Left ventricle myocardium inferior (tissue), 1 donor: ENCODE data around the gene RAB24. TPM values are rescaled to one million over a fixed set of nuclear protein-coding genes. Genes with fewer than 3 reads are reported as not detected.

Experiments
- DNase-seq: peaks from one replicate; pipeline ENCODE4 v3.0.0-alpha.2; 2020
- H3K27ac ChIP-seq: fragments of 200-600 bp; replicated peaks from 2 replicates; pipeline ENCODE4 v1.8.0; 2021
- H3K27me3 ChIP-seq: fragments of 200-600 bp; 2 replicates; pipeline ENCODE4 v1.8.0; 2021; ENCODE audit warnings: low read depth
- H3K36me3 ChIP-seq: fragments of 200-600 bp; 2 replicates; pipeline ENCODE4 v1.8.0; 2021
- H3K4me1 ChIP-seq: fragments of 200-600 bp; 2 replicates; pipeline ENCODE4 v1.8.0; 2021
- H3K4me3 ChIP-seq: fragments of 200-600 bp; 2 replicates; pipeline ENCODE4 v1.8.0; 2021; ENCODE audit warnings: mild to moderate bottlenecking, moderate library complexity
- H3K9me3 ChIP-seq: fragments of 200-600 bp; replicated peaks from 2 replicates; pipeline ENCODE4 v1.8.0; 2021
- CTCF ChIP-seq: fragments of 200-600 bp; IDR thresholded peaks from 2 replicates; pipeline ENCODE4 v1.8.0; 2021; ENCODE audit warnings: antibody characterized with exemption, mild to moderate bottlenecking, borderline replicate concordance
- intact Hi-C: fragments of 100-400 bp; cut with micrococcal nuclease; formaldehyde crosslinking; loops from one replicate; pipeline ENCODE4 v1.11.0; 2022
- total RNA-seq: library from RNA; stranded (reverse); fragmentation: NEBNext Ultra II Directional; extraction: Animal tissue kit (Norgen Biotek cat#: 25700); gene quantifications from one replicate; pipeline ENCODE4 v1.2.1, GENCODE V29; 2021
- donor health status: DM: no; HTN: yes; CAD: no; lungs with severe emphysema.

The RAB24 gene
- total RNA-seq, 1 donor from 2014 or later = 25.3 TPM

GRCh38 chr5:177339107-177339638, 35.7 kb upstream of the RAB24 start:
- Histone ChIP-seq H3K4me1 (peaks cover 34% of the 10 kb centered on the region), H3K4me3 (no peak overlapping the region), H3K27me3 (no peaks in the 10 kb centered on the region), H3K9me3 (no peaks in the 10 kb centered on the region), H3K36me3 (peaks cover 63% of the 10 kb centered on the region), H3K27ac (no peak overlapping the region)
- TF ChIP-seq CTCF = no peak
- no peak for DNase-seq
- intact Hi-C loops = no loop called here

GRCh38 chr5:177338251-177339106, 35.0 kb upstream of the RAB24 start:
- H3K9me3 ChIP-seq = no peaks in the 10 kb centered on the region
- no peak for DNase-seq
- peaks cover 70% of the 10 kb centered on the region for H3K36me3 ChIP-seq
- intact Hi-C loops = no loop called here
- H3K4me3 ChIP-seq = no peak overlapping the region
- H3K4me1 ChIP-seq = peaks cover 35% of the 10 kb centered on the region
- H3K27me3 ChIP-seq = no peaks in the 10 kb centered on the region
- no peak overlapping the region for H3K27ac ChIP-seq
- no peak for TF ChIP-seq CTCF

GRCh38 chr5:177336603-177337494, 33.3 kb upstream of the RAB24 start:
- TF ChIP-seq CTCF = no peak
- Histone ChIP-seq H3K27ac (peak overlapping the region; percentile 63), H3K27me3 (no peaks in the 10 kb centered on the region), H3K4me1 (peaks cover 35% of the 10 kb centered on the region), H3K36me3 (peaks cover 79% of the 10 kb centered on the region), H3K9me3 (no peaks in the 10 kb centered on the region), H3K4me3 (no peak overlapping the region)
- no peak for DNase-seq
- intact Hi-C loops = no loop called here

- Histone ChIP-seq H3K27ac (peak overlapping the region; percentile 63), H3K4me3 (no peak overlapping the region), H3K9me3 (no peaks in the 10 kb centered on the region), H3K27me3 (no peaks in the 10 kb centered on the region), H3K4me1 (peaks cover 35% of the 10 kb centered on the region), H3K36me3 (peaks cover 79% of the 10 kb centered on the region)
- DNase-seq = no peak
- intact Hi-C loops = no loop called here
- TF ChIP-seq CTCF = no peak
These were observed 32.6 kb upstream of the RAB24 start for GRCh38 chr5:177336112-177336511.

- DNase-seq = peak; percentile 29
- peak overlapping the region; percentile 63 for H3K27ac ChIP-seq
- no peaks in the 10 kb centered on the region for H3K27me3 ChIP-seq
- TF ChIP-seq CTCF = no peak
- no peaks in the 10 kb centered on the region for H3K9me3 ChIP-seq
- peaks cover 82% of the 10 kb centered on the region for H3K36me3 ChIP-seq
- intact Hi-C loops = no loop called here
- H3K4me3 ChIP-seq = no peak overlapping the region
- peaks cover 35% of the 10 kb centered on the region for H3K4me1 ChIP-seq
These were observed 32.2 kb upstream of the RAB24 start for GRCh38 chr5:177335701-177336065.
